SJSA1 (cell line): Measurements from ENCODE around the gene DNTT. TPM values are rescaled to one million over a fixed set of nuclear protein-coding genes. Genes with fewer than 3 reads are reported as not detected.

Source experiments
- DNase-seq, 2 experiments: peaks; one replicate each; pipeline ENCODE4 v3.0.0-alpha.2; 2015 to 2020; ENCODE audit warnings: low spot score in 2 of 2, low read depth in 1 of 2
- H3K27ac ChIP-seq: fragments of 250-450 bp; sonication (Bioruptor Pico); 2 replicates; pipeline ENCODE4 v1.5.1; 2020; ENCODE audit warnings: mild to moderate bottlenecking, moderate library complexity
- H3K27me3 ChIP-seq: fragments of 250-450 bp; sonication (Bioruptor Pico); replicated peaks from 2 replicates; pipeline ENCODE4 v1.5.1; 2020; ENCODE audit warnings: mild to moderate bottlenecking, moderate library complexity
- H3K36me3 ChIP-seq: fragments of 250-450 bp; sonication (Bioruptor Pico); 2 replicates; pipeline ENCODE4 v1.5.1; 2020; ENCODE audit warnings: mild to moderate bottlenecking
- H3K4me1 ChIP-seq: fragments of 250-450 bp; sonication (Bioruptor Pico); replicated peaks from 2 replicates; pipeline ENCODE4 v1.6.1; 2021; ENCODE audit warnings: mild to moderate bottlenecking
- H3K4me3 ChIP-seq: fragments of 250-450 bp; sonication (Bioruptor Pico); 2 replicates; pipeline ENCODE4 v1.5.1; 2020; ENCODE audit warnings: mild to moderate bottlenecking
- H3K9me3 ChIP-seq: fragments of 250-450 bp; sonication (Bioruptor Pico); replicated peaks from 2 replicates; pipeline ENCODE4 v1.5.1; 2020; ENCODE audit warnings: mild to moderate bottlenecking
- total RNA-seq: library from RNA; depleted of rRNA; stranded (reverse); fragments of >200 nt; shearing (Covaris generic); gene quantifications from 2 replicates; pipeline ENCODE4 v1.2.3, GENCODE V29; 2014

Gene DNTT
- total RNA-seq, 1 experiment from 2014 or later, result not detected

GRCh38 chr10:96269438-96270300, 34.6 kb upstream of the DNTT start:
- Histone ChIP-seq H3K4me3 (no peak overlapping the region), H3K9me3 (no peaks in the 10 kb centered on the region), H3K27ac (no peak overlapping the region), H3K4me1 (no peaks in the 10 kb centered on the region), H3K27me3 (0 out of 2 replicates have a peak, but pooled peaks cover 6% of the 10 kb centered on the region), H3K36me3 (no peaks in the 10 kb centered on the region)
- no peak for DNase-seq

GRCh38 chr10:96270571-96270970, 33.7 kb upstream of the DNTT start:
- H3K9me3 ChIP-seq, result no peaks in the 10 kb centered on the region
- no peak for DNase-seq
- no peak overlapping the region for H3K27ac ChIP-seq
- no peaks in the 10 kb centered on the region for H3K36me3 ChIP-seq
- H3K4me1 ChIP-seq, result no peaks in the 10 kb centered on the region
- 0 out of 2 replicates have a peak, but pooled peaks cover 3% of the 10 kb centered on the region for H3K27me3 ChIP-seq
- H3K4me3 ChIP-seq, result no peak overlapping the region

GRCh38 chr10:96271016-96271815, 33.0 kb upstream of the DNTT start, which contains the start of gene BLNK:
Gene BLNK, minus strand, starts transcription at chr10:96271569. Its CDS starts 171 bp downstream, at chr10:96271398.
- H3K36me3 ChIP-seq, result no peaks in the 10 kb centered on the region
- no peaks in the 10 kb centered on the region for H3K9me3 ChIP-seq
- no peak within 1 kb of the TSS for H3K27ac ChIP-seq
- H3K27me3 ChIP-seq, result 0 out of 2 replicates have a peak, but pooled peaks cover 2% of the 10 kb centered on the region
- no peak within 1 kb of the TSS for H3K4me3 ChIP-seq
- H3K4me1 ChIP-seq, result no peaks in the 10 kb centered on the region
- no peak for DNase-seq

- Histone ChIP-seq H3K36me3 (no peaks in the 10 kb centered on the region), H3K4me1 (no peaks in the 10 kb centered on the region), H3K27ac (no peak overlapping the region), H3K27me3 (0 out of 2 replicates have a peak, but pooled peaks cover 2% of the 10 kb centered on the region), H3K4me3 (no peak overlapping the region), H3K9me3 (no peaks in the 10 kb centered on the region)
- DNase-seq, result no peak
Observed at GRCh38 chr10:96272316-96273280, 31.6 kb upstream of the DNTT start.

GRCh38 chr10:96275685-96276418, 28.4 kb upstream of the DNTT start:
- no peak for DNase-seq
- H3K27ac ChIP-seq, result no peak overlapping the region

GRCh38 chr10:96276426-96276825, 27.8 kb upstream of the DNTT start:
- Histone ChIP-seq H3K4me3 (no peak overlapping the region), H3K27ac (no peak overlapping the region), H3K36me3 (no peaks in the 10 kb centered on the region), H3K4me1 (no peaks in the 10 kb centered on the region), H3K9me3 (no peaks in the 10 kb centered on the region), H3K27me3 (no peaks in the 10 kb centered on the region)
- DNase-seq, result no peak

More at GRCh38 chr10:96275685-96276418, 28.4 kb upstream of the DNTT start:
- Histone ChIP-seq H3K27me3 (no peaks in the 10 kb centered on the region), H3K36me3 (no peaks in the 10 kb centered on the region), H3K4me3 (no peak overlapping the region), H3K4me1 (no peaks in the 10 kb centered on the region), H3K9me3 (no peaks in the 10 kb centered on the region)

- no peaks in the 10 kb centered on the region for H3K36me3 ChIP-seq
- no peaks in the 10 kb centered on the region for H3K4me1 ChIP-seq
- no peaks in the 10 kb centered on the region for H3K27me3 ChIP-seq
- no peak for DNase-seq
- H3K4me3 ChIP-seq, result no peak overlapping the region
- no peaks in the 10 kb centered on the region for H3K9me3 ChIP-seq
- no peak overlapping the region for H3K27ac ChIP-seq
Observed at GRCh38 chr10:96276831-96277230, 27.4 kb upstream of the DNTT start.

- H3K27ac ChIP-seq, result no peak overlapping the region
- no peaks in the 10 kb centered on the region for H3K9me3 ChIP-seq
- H3K27me3 ChIP-seq, result no peaks in the 10 kb centered on the region
- no peaks in the 10 kb centered on the region for H3K36me3 ChIP-seq
- DNase-seq, result no peak
- no peak overlapping the region for H3K4me3 ChIP-seq
- no peaks in the 10 kb centered on the region for H3K4me1 ChIP-seq
Observed at GRCh38 chr10:96279191-96279641, 25.0 kb upstream of the DNTT start.

GRCh38 chr10:96280859-96281258, 23.4 kb upstream of the DNTT start:
- Histone ChIP-seq H3K36me3 (no peaks in the 10 kb centered on the region), H3K4me3 (no peak overlapping the region), H3K4me1 (no peaks in the 10 kb centered on the region), H3K27me3 (no peaks in the 10 kb centered on the region), H3K9me3 (no peaks in the 10 kb centered on the region), H3K27ac (no peak overlapping the region)
- no peak for DNase-seq

- DNase-seq, result no peak
- Histone ChIP-seq H3K9me3 (no peaks in the 10 kb centered on the region), H3K4me1 (no peaks in the 10 kb centered on the region), H3K4me3 (no peak overlapping the region), H3K36me3 (no peaks in the 10 kb centered on the region), H3K27me3 (no peaks in the 10 kb centered on the region), H3K27ac (no peak overlapping the region)
Observed at GRCh38 chr10:96281444-96282029, 22.7 kb upstream of the DNTT start.

- H3K36me3 ChIP-seq, result no peaks in the 10 kb centered on the region
- no peak for DNase-seq
- no peak overlapping the region for H3K27ac ChIP-seq
- no peaks in the 10 kb centered on the region for H3K9me3 ChIP-seq
- no peaks in the 10 kb centered on the region for H3K4me1 ChIP-seq
- no peaks in the 10 kb centered on the region for H3K27me3 ChIP-seq
- H3K4me3 ChIP-seq, result no peak overlapping the region
Observed at GRCh38 chr10:96283351-96283750, 20.9 kb upstream of the DNTT start.

GRCh38 chr10:96283756-96284155, 20.5 kb upstream of the DNTT start:
- no peak for DNase-seq
- Histone ChIP-seq H3K27ac (no peak overlapping the region), H3K9me3 (no peaks in the 10 kb centered on the region), H3K27me3 (no peaks in the 10 kb centered on the region), H3K4me3 (no peak overlapping the region), H3K4me1 (no peaks in the 10 kb centered on the region), H3K36me3 (no peaks in the 10 kb centered on the region)
